H9 (cell line): Measurements from ENCODE around the gene FARP1. TPM values are rescaled to one million over a fixed set of nuclear protein-coding genes. Genes with fewer than 3 reads are reported as not detected.

Experiments
- DNase-seq: peaks from one replicate; pipeline ENCODE4 v3.0.0-alpha.2; 2017
- H2AFZ ChIP-seq: one replicate; pipeline ENCODE4 v1.6.1; 2013; ENCODE audit warnings: mild to moderate bottlenecking, low read length, control low read depth, moderate library complexity
- H2AK5ac ChIP-seq: 2 replicates; pipeline ENCODE4 v1.6.1; 2013; ENCODE audit warnings: low read length, control low read depth, mixed read lengths; ENCODE audit not compliant: insufficient read length
- H2BK120ac ChIP-seq: one replicate; pipeline ENCODE4 v1.6.1; 2013; ENCODE audit warnings: low read depth, mild to moderate bottlenecking, low read length, control low read depth, inconsistent platforms; ENCODE audit not compliant: poor library complexity, severe bottlenecking
- H2BK12ac ChIP-seq: 2 replicates; pipeline ENCODE4 v1.6.1; 2013; ENCODE audit warnings: low read length, control low read depth, mixed read lengths, low read depth; ENCODE audit not compliant: insufficient read length
- H2BK15ac ChIP-seq: 2 replicates; pipeline ENCODE4 v1.6.1; 2013; ENCODE audit warnings: low read depth, low read length, control low read depth
- H2BK20ac ChIP-seq: one replicate; pipeline ENCODE4 v1.6.1; 2013; ENCODE audit warnings: low read depth, mild to moderate bottlenecking, low read length, control low read depth, inconsistent platforms; ENCODE audit not compliant: poor library complexity, severe bottlenecking
- H2BK5ac ChIP-seq: 2 replicates; pipeline ENCODE4 v1.6.1; 2013; ENCODE audit warnings: low read length, control low read depth, mixed read lengths; ENCODE audit not compliant: insufficient read length
- H3K14ac ChIP-seq: 2 replicates; pipeline ENCODE4 v1.6.1; 2013; ENCODE audit warnings: low read length, control low read depth; ENCODE audit not compliant: insufficient read depth
- H3K18ac ChIP-seq: 2 replicates; pipeline ENCODE4 v1.6.1; 2013; ENCODE audit warnings: low read depth, mild to moderate bottlenecking, mixed read lengths, low read length, control low read depth; ENCODE audit not compliant: insufficient read length
- H3K23ac ChIP-seq: 2 replicates; pipeline ENCODE4 v1.6.1; 2013; ENCODE audit warnings: low read length, control low read depth, mixed read lengths, low read depth; ENCODE audit not compliant: insufficient read length
- H3K23me2 ChIP-seq: 2 replicates; pipeline ENCODE4 v1.6.1; 2013; ENCODE audit warnings: low read depth, mild to moderate bottlenecking, mixed read lengths, low read length, control low read depth; ENCODE audit not compliant: insufficient read length, poor library complexity, severe bottlenecking
- H3K27ac ChIP-seq: 2 replicates; pipeline ENCODE4 v1.5.1; 2013; ENCODE audit warnings: low read length, control low read depth, mixed read lengths, low read depth; ENCODE audit not compliant: insufficient read length
- H3K27me3 ChIP-seq: 2 replicates; pipeline ENCODE4 v1.6.1; 2013; ENCODE audit warnings: low read length, control low read depth, inconsistent platforms; ENCODE audit not compliant: insufficient read depth
- H3K4ac ChIP-seq: 2 replicates; pipeline ENCODE4 v1.6.1; 2013; ENCODE audit warnings: low read depth, mild to moderate bottlenecking, control low read depth, inconsistent platforms, low read length, moderate library complexity
- H3K4me1 ChIP-seq: 2 replicates; pipeline ENCODE4 v1.6.1; 2013; ENCODE audit warnings: low read length, control low read depth, inconsistent platforms; ENCODE audit not compliant: insufficient read depth
- H3K4me2 ChIP-seq: 2 replicates; pipeline ENCODE4 v1.6.1; 2013; ENCODE audit warnings: low read length, control low read depth, mixed read lengths; ENCODE audit not compliant: insufficient read length, insufficient read depth
- H3K56ac ChIP-seq: 2 replicates; pipeline ENCODE4 v1.6.1; 2013; ENCODE audit warnings: low read depth, mild to moderate bottlenecking, mixed read lengths, low read length, control low read depth; ENCODE audit not compliant: insufficient read length
- H3K79me1 ChIP-seq: 2 replicates; pipeline ENCODE4 v1.6.1; 2013; ENCODE audit warnings: low read depth, mild to moderate bottlenecking, moderate library complexity, low read length, control low read depth, inconsistent platforms; ENCODE audit not compliant: insufficient read depth, poor library complexity, severe bottlenecking
- H3K79me2 ChIP-seq: 2 replicates; pipeline ENCODE4 v1.6.1; 2013; ENCODE audit warnings: low read length, control low read depth, inconsistent platforms; ENCODE audit not compliant: insufficient read depth
- H3K9ac ChIP-seq: 2 replicates; pipeline ENCODE4 v1.6.1; 2013; ENCODE audit warnings: low read length, control low read depth, mixed read lengths; ENCODE audit not compliant: insufficient read length; ENCODE audit errors: extremely low read depth
- H3K9me3 ChIP-seq: one replicate; pipeline ENCODE4 v1.6.1; 2013; ENCODE audit warnings: low read depth, low read length, inconsistent platforms; ENCODE audit not compliant: control insufficient read depth
- H3T11ph ChIP-seq: one replicate; pipeline ENCODE4 v1.6.1; 2013; ENCODE audit warnings: mild to moderate bottlenecking, low read length, control low read depth, inconsistent platforms
- H4K20me1 ChIP-seq: one replicate; pipeline ENCODE4 v1.6.1; 2013; ENCODE audit not compliant: control insufficient read depth, insufficient read length, insufficient read depth
- H4K5ac ChIP-seq: 2 replicates; pipeline ENCODE4 v1.6.1; 2013; ENCODE audit warnings: low read depth, mild to moderate bottlenecking, mixed read lengths, low read length, control low read depth; ENCODE audit not compliant: insufficient read length
- H4K8ac ChIP-seq: replicated peaks from 2 replicates; pipeline ENCODE4 v1.6.1; 2013; ENCODE audit warnings: low read length, control low read depth, mixed read lengths, low read depth; ENCODE audit not compliant: insufficient read length
- H4K91ac ChIP-seq: 2 replicates; pipeline ENCODE4 v1.6.1; 2013; ENCODE audit warnings: low read depth, mild to moderate bottlenecking, moderate library complexity, mixed read lengths, low read length, control low read depth; ENCODE audit not compliant: insufficient read length
- H3K27ac Mint-ChIP-seq, 3 experiments: 2 replicates in 2 of 3; 3 replicates in 1 of 3; pipeline ENCODE4 v1.8.0; 2020 to 2021; ENCODE audit warnings: mixed read lengths in 3 of 3, mild to moderate bottlenecking in 1 of 3, moderate library complexity in 1 of 3
- H3K27me3 Mint-ChIP-seq: 2 replicates; pipeline ENCODE4 v1.8.0; 2021; ENCODE audit warnings: low read depth, mild to moderate bottlenecking, moderate library complexity, mixed read lengths
- H3K36me3 Mint-ChIP-seq, 3 experiments: 2 replicates in 2 of 3; 3 replicates in 1 of 3; pipeline ENCODE4 v1.8.0; 2020 to 2021; ENCODE audit warnings: low read depth in 3 of 3, mixed read lengths in 3 of 3; ENCODE audit not compliant: insufficient read depth in 1 of 3
- H3K4me1 Mint-ChIP-seq, 2 experiments: 2 replicates each; pipeline ENCODE4 v1.8.0; 2020; ENCODE audit warnings: mixed read lengths in 2 of 2
- H3K4me3 Mint-ChIP-seq, 2 experiments: 2 replicates in 1 of 2; 3 replicates in 1 of 2; pipeline ENCODE4 v1.8.0; 2020 to 2021; ENCODE audit warnings: mild to moderate bottlenecking in 2 of 2, mixed read lengths in 2 of 2, moderate library complexity in 1 of 2
- H3K9me3 Mint-ChIP-seq, 2 experiments: 2 replicates in 1 of 2; 3 replicates in 1 of 2; pipeline ENCODE4 v1.8.0; 2020; ENCODE audit warnings: mild to moderate bottlenecking in 2 of 2, mixed read lengths in 2 of 2, moderate library complexity in 1 of 2
- WGBS: extraction: QIAGEN DNeasy Blood & Tissue Kit; methylation state at CpG from one replicate; pipeline ENCODE4 v1.1.7; 2013; ENCODE audit warnings: missing lambda C conversion rate, low lambda C conversion rate, mixed read lengths; ENCODE audit not compliant: insufficient read length; ENCODE audit errors: extremely low coverage; 5-methylcytosine and 5-hydroxymethylcytosine counted together
- total RNA-seq: library from RNA; stranded (reverse); gene quantifications from 2 replicates; pipeline ENCODE4 v1.2.1, GENCODE V29; 2021
- TF ChIP-seq, protein P1 (sequence below): fragments of 200-600 bp; sonication (generic); conservative IDR thresholded peaks from 3 replicates; pipeline ENCODE4 v1.8.0; 2021; ENCODE audit warnings: antibody characterized with exemption, mild to moderate bottlenecking

FARP1 gene
- total RNA-seq, 1 experiment from 2014 or later, result 95.9 TPM

DNA sequence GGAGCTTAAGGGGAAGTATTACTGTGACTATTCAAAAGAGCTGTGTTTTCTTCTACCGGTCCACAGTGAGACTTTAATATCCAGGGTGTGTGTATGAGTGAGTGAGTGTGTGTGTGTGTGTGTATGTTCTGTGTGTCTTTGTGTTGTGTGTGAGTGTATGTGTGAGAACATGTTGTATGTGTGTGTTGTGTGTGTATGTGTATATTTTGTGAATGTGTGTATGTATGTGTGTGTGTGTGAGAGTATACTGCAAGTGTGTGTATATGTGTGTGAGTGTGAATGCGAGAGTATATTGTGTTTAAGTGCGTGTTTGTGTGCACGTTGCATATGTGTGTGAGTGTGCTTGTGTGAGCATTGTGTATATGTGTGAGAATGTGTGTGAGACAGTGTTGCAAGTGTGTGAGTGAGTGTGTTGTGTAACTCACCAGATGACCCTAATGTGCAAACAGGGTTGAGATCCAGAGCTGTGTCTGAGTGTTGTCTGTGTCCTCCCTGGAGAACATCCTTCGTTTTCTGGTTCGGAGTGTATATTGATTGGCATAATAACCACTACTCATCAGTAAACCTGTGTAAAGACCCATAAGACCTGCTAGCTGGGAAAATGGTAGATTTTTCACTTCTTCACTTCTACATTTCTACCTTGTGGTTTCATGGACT lies 135.3 kb downstream of the FARP1 start:
- H2AFZ ChIP-seq, result no peak overlapping the region
- H3K4ac ChIP-seq, result no peak overlapping the region
- H3K27ac ChIP-seq, result no peak overlapping the region
- no peak overlapping the region for H3T11ph ChIP-seq
- no peak overlapping the region for H3K4me2 ChIP-seq
- no peak overlapping the region for H2BK15ac ChIP-seq
- no peaks in the 10 kb centered on the region for H4K20me1 ChIP-seq
- Mint-ChIP-seq H3K36me3 (no peaks in the 10 kb centered on the region), H3K4me1 (peaks cover 49 to 52% of the 10 kb centered on the region in 2 experiments), H3K4me3 (no peak overlapping the region), H3K9me3 (no peaks in the 10 kb centered on the region), H3K27me3 (no peaks in the 10 kb centered on the region), H3K27ac (peak overlapping the region in 1 of 3 experiments; percentile 28; a peak in 3 of 7 replicates)
- H3K79me1 ChIP-seq, result no peaks in the 10 kb centered on the region
- no peak overlapping the region for H4K91ac ChIP-seq
- H2BK5ac ChIP-seq, result no peak overlapping the region
- H3K23ac ChIP-seq, result peak overlapping the region; percentile 1
- no peak overlapping the region for H3K14ac ChIP-seq
- no peak overlapping the region for H3K56ac ChIP-seq
- no peaks in the 10 kb centered on the region for H3K23me2 ChIP-seq
- H2BK12ac ChIP-seq, result no peak overlapping the region
- H4K5ac ChIP-seq, result no peak overlapping the region
- no peak overlapping the region for H2BK120ac ChIP-seq
- H3K9ac ChIP-seq, result no peak overlapping the region
- 100% methylated on average over 3 of the region's 6 CpGs for WGBS
- no peak overlapping the region for H2AK5ac ChIP-seq
- no peak overlapping the region for H3K18ac ChIP-seq
- peak overlapping the region; percentile 14 for H4K8ac ChIP-seq
- no peak overlapping the region for H2BK20ac ChIP-seq
- peaks cover 5% of the 10 kb centered on the region; the same call in 1 of the 2 replicates for H3K79me2 ChIP-seq
- no peaks in the 10 kb centered on the region for H3K27me3 ChIP-seq
- H3K4me1 ChIP-seq, result peaks cover 17% of the 10 kb centered on the region; the same call in 1 of the 2 replicates
- H3K9me3 ChIP-seq, result no peaks in the 10 kb centered on the region
- DNase-seq, result no peak
- TF ChIP-seq, protein P1, sequence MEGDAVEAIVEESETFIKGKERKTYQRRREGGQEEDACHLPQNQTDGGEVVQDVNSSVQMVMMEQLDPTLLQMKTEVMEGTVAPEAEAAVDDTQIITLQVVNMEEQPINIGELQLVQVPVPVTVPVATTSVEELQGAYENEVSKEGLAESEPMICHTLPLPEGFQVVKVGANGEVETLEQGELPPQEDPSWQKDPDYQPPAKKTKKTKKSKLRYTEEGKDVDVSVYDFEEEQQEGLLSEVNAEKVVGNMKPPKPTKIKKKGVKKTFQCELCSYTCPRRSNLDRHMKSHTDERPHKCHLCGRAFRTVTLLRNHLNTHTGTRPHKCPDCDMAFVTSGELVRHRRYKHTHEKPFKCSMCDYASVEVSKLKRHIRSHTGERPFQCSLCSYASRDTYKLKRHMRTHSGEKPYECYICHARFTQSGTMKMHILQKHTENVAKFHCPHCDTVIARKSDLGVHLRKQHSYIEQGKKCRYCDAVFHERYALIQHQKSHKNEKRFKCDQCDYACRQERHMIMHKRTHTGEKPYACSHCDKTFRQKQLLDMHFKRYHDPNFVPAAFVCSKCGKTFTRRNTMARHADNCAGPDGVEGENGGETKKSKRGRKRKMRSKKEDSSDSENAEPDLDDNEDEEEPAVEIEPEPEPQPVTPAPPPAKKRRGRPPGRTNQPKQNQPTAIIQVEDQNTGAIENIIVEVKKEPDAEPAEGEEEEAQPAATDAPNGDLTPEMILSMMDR, result no peak
